T-helper 2 cell treated with Interferon-gamma antibody and Interleukin-4, amounts not matched to agents 100 ng/mL and 5 ng/mL, for 36 hours (primary cell): ENCODE measurements around the gene SLC25A36. TPM values are rescaled to one million over a fixed set of nuclear protein-coding genes. Genes with fewer than 3 reads are reported as not detected.
"Not testable (repeated sequence)": the region's sequence is repeated elsewhere in the genome, so short reads cannot be mapped to it uniquely, and the experiment has no call there.

ENCODE experiments used
- intact Hi-C: fragments of 100-400 bp; cut with micrococcal nuclease; formaldehyde crosslinking; loops from one replicate; pipeline ENCODE4 v1.15.1; 2023
- total RNA-seq: library from RNA; stranded (reverse); gene quantifications from 2 replicates; pipeline ENCODE4 v1.2.3, GENCODE V29; 2022

The SLC25A36 gene
- total RNA-seq, 1 donor from 2014 or later = 36.1 TPM

- intact Hi-C loops = loop anchor here (10.0 kb wide), 1 partner anchor 175 kb away; no protein-coding TSS in a partner anchor
Measured at GRCh38 chr3:140929446-140929845, 12.2 kb upstream of the SLC25A36 start.

DNA sequence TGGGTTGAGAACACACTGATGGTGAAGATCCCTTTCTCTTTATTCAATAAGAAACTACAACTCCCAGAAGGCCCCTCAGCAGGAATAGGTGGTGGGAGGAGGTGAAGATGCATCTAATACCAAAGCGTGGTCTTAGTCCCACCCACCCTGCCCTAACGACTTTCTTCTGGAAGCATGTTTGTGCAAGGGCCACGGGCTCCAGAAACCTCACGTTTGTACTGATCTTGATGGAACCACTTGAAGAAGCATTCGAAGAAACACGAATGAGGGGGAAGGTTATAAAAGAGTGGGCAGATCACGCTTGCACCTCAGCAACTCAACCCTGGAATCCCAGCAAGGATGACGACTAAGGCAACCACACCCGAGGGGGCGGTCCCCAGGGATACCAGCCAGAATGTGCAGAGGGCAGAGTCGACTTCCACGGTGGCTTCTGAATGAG, 10.6 kb upstream of the SLC25A36 start:
- intact Hi-C loops = no loop called here

- intact Hi-C loops = no loop called here
Measured at GRCh38 chr3:140931801-140932200, 9.8 kb upstream of the SLC25A36 start.

DNA sequence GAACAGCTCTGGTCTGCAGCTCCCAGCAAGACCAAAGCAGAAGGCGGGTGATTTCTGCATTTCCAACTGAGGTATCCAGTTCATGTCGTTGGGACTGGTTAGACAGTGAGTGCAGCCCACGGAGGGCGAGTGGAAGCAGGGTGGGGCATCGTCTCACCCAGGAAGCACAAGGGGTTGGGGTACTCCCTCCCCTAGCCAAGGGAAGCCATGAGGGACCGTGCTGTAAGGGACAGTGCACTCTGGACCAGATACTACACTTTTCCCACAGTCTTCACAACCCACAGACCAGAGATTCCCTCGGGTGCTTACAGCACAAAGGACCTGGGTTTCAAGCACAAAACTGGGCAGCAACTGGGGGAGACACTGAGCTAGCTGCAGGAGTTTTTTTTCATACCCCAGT, 8.5 kb upstream of the SLC25A36 start:
- intact Hi-C loops = no loop called here

DNA sequence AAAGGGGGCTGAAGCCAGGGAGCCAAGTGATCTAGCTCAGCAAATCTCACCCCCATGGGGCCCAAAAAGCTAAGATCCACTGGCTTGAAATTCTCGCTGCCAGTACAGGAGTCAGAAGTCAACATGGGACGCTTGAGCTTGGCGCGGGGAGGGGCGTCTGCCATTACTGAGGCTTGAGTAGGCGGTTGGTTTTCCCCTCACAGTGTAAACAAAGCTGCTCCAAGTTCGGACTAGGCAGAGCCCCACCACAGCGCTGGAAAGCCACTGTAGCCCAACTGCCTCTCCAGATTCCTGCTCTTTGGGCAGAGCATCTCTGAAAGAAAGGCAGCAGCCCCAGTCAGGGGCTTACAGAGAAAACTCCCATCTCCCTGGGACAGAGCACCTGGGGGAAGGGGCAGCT, 8.1 kb upstream of the SLC25A36 start:
- intact Hi-C loops = no loop called here

DNA sequence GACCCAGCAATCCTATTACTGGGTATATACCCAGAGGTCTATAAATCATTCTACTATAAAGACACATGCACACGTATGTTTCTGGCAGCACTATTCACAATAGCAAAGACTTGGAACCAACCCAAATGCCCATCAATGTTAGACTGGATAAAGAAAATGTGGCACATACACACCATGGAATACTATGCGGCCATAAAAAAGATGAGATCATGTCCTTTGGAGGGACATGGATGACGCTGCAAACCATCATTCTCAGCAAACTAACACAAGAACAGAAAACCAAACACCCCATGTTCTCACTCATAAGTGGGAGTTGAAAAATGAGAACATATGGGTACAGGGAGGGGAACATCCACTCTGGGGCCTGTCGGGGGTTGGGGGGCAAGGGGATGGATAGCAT, 2.3 kb upstream of the SLC25A36 start:
- intact Hi-C loops = not testable (repeated sequence)

DNA sequence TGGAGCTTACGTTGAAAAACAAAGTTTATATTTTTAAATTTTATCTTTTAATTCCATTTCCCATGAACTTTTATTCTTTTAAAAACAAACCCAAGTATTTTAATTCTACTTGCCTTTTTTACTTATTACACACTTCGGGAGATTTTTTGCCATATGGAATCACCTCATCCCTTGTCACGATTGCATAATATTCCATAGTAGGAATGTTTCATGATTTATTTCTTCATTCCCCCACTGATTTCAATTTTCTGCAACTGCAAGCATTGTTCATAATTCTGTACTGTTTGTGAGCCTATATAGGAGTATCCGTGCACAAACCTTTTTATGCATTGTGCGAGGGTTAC, 574 bp upstream of the SLC25A36 start:
- intact Hi-C loops = loop anchor here (1.0 to 10.0 kb wide), 6 partner anchors 34 to 1552 kb away; partner anchors contain the start of genes ATP1B3, COPB2 and PXYLP1

- intact Hi-C loops = loop anchor here (5.0 to 10.0 kb wide), 2 partner anchors 322 to 935 kb away; partner anchors contain the start of gene ATP1B3
Measured at GRCh38 chr3:140942221-140943104, 827 bp downstream of the SLC25A36 start.

GRCh38 chr3:140943781-140944552, 2.3 kb downstream of the SLC25A36 start:
- intact Hi-C loops = loop anchor here (5.0 to 10.0 kb wide), 2 partner anchors 321 to 933 kb away; partner anchors contain the start of gene ATP1B3

- intact Hi-C loops = loop anchor here (10.0 kb wide), 1 partner anchor 316 kb away; no protein-coding TSS in a partner anchor
Measured at GRCh38 chr3:140948460-140949249, 7.0 kb downstream of the SLC25A36 start.

GRCh38 chr3:140950144-140950543, 8.5 kb downstream of the SLC25A36 start:
- intact Hi-C loops = loop anchor here (5.0 kb wide), 1 partner anchor 43 kb away; no protein-coding TSS in a partner anchor

DNA sequence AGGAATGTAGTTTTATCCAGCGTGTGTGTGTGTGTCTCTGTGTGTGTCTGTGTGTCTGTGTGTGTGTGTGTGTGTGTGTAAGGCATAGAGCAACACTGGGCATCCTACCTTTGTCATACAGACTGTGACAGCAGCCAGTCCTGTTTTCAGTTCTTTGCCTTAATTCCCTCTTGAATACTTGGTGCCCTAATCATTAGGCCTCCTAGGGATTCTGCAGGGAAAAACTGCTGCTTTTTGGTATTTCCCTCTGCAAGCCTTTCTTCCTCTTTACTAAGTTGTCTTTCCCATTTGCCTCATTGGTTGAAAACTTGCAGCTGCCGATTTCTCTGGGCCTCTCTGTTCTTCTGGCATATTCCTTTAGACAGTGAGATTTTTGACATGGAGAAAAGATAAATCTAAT, 9.2 kb downstream of the SLC25A36 start:
- intact Hi-C loops = loop anchor here (5.0 kb wide), 1 partner anchor 44 kb away; no protein-coding TSS in a partner anchor

GRCh38 chr3:140951750-140952149, 10.1 kb downstream of the SLC25A36 start:
- intact Hi-C loops = loop anchor here (5.0 kb wide), 1 partner anchor 44 kb away; no protein-coding TSS in a partner anchor

GRCh38 chr3:140953028-140953960, 11.7 kb downstream of the SLC25A36 start:
- intact Hi-C loops = loop anchor here (5.0 kb wide), 1 partner anchor 46 kb away; no protein-coding TSS in a partner anchor

DNA sequence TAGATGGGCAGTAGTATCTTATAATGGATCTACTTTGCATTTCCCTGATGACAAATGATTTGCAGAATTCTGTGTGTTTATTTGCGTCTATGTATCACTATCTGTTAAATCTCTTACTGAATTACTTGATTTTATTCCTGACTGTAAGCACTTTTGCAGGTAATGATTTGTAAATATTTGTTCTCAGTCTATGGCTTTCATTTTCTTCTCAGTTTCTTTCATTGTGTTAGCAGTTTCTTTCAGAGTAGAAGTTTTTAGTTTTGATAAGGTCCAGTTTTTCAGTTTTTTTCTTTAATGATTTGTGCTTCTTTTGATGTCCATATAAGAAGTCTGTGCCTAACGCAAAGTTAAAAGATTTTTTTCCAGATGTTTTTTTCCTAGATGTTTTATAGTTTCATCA, 12.9 kb downstream of the SLC25A36 start:
- intact Hi-C loops = loop anchor here (5.0 kb wide), 1 partner anchor 47 kb away; no protein-coding TSS in a partner anchor

GRCh38 chr3:140955645-140956044, 14.0 kb downstream of the SLC25A36 start:
- intact Hi-C loops = no loop called here

DNA sequence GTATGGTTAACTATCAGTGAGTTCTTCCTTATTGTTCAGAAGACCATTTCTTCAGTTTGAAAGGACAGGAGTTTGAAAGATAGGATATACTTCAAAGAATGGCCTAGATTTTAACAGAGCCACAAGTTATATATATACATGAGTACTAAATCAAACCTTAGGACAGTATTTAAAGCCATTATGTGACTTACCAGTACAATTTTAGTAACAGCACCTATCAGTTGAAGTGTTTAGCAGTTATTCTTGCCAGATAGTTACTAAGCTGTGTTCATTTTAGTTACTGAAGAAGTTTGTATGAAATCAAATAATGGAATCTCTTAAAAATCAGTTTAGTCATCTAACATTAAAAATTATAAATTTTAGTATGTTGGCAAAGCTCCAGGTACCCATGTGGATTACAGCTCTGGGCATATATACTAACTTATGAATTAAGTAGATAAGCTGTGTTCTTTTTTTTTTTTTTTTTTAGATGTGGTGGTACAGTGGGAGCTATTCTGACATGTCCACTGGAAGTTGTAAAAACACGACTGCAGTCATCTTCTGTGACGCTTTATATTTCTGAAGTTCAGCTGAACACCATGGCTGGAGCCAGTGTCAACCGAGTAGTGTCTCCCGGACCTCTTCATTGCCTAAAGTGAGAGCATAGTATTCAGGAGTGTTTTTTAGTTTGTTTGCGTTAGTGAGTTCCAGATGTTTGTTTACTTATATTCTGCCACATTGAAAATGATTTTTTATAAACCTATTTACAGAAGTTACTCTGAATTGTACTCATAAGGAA, 14.6 kb downstream of the SLC25A36 start:
- intact Hi-C loops = no loop called here

GRCh38 chr3:140972833-140973232, 31.2 kb downstream of the SLC25A36 start:
- intact Hi-C loops = loop anchor here (1.0 kb wide), 1 partner anchor 75 kb away; no protein-coding TSS in a partner anchor

DNA sequence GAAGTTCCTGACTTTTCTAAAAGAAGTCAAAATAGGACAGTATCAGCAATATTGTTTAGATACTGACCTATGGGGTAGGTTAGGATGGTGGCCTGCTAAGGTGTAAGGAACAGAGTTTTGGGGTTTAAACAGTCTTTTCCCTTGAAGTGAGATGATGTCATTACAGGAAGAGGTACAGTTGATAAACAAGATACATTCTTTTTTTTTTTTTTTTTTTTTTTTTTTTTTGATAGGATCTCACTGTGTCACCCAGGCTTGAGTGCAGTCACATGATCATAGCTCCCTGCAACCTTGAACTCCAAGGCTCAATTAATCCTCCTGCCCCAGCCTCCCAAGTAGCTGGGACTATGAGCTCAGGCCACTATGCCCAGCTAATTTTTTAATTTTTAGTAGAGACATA, 33.3 kb downstream of the SLC25A36 start:
- intact Hi-C loops = loop anchor here (2.0 kb wide), 1 partner anchor 34 kb away; the partner anchor contains the start of gene SLC25A36
